Measurements from ENCODE around the gene PKHD1. TPM values are rescaled to one million over a fixed set of nuclear protein-coding genes. Genes with fewer than 3 reads are reported as not detected.
"Not testable (repeated sequence)": the region's sequence is repeated elsewhere in the genome, so short reads cannot be mapped to it uniquely, and the experiment has no call there.

Gene PKHD1
- total and polyA plus RNA-seq, 11 donors: 0.02 to 0.04 TPM; not detected in 9

DNA sequence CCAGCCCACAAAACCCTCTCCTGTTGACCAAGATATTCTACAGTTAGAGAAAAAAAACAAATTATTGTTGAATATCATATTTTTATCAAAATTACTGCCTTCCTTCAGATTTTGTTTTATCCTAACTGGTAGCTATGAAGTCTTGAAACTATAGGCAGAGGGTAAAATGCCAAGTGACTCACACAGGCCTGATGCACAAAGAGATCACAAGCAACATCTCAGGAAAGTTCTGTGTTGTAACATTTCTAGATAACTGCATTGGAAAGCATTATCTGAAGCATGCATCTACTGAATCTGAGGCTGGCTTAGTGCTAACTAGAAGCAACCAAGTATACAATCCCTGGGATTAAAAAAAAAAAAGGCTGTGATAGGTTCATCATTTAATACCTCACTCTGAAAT lies 134.2 kb downstream of the PKHD1 start:
- no peak for DNase-seq
- intact Hi-C loops (cut with DNase I): loop anchor here in 2 of 10 donors (10.0 kb wide), 2 partner anchors 418 to 1128 kb away; no protein-coding TSS in a partner anchor
- peaks cover 0 to 7% (median 0%) of the 10 kb centered on the region in 9 donors for H3K27me3 ChIP-seq
- ATAC-seq: no peak
- H3K36me3 ChIP-seq: no peaks in the 10 kb centered on the region
- TF ChIP-seq, protein P1, sequence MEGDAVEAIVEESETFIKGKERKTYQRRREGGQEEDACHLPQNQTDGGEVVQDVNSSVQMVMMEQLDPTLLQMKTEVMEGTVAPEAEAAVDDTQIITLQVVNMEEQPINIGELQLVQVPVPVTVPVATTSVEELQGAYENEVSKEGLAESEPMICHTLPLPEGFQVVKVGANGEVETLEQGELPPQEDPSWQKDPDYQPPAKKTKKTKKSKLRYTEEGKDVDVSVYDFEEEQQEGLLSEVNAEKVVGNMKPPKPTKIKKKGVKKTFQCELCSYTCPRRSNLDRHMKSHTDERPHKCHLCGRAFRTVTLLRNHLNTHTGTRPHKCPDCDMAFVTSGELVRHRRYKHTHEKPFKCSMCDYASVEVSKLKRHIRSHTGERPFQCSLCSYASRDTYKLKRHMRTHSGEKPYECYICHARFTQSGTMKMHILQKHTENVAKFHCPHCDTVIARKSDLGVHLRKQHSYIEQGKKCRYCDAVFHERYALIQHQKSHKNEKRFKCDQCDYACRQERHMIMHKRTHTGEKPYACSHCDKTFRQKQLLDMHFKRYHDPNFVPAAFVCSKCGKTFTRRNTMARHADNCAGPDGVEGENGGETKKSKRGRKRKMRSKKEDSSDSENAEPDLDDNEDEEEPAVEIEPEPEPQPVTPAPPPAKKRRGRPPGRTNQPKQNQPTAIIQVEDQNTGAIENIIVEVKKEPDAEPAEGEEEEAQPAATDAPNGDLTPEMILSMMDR (IDR thresholded peaks at IDR 0.05): no peak
- no peak for TF ChIP-seq POLR2A (IDR thresholded peaks at IDR 0.05)
- no peaks in the 10 kb centered on the region for H3K4me1 ChIP-seq
- H3K27ac ChIP-seq: no peak overlapping the region
- H3K4me3 ChIP-seq: no peak overlapping the region
- no peaks in the 10 kb centered on the region for H3K9me3 ChIP-seq

GRCh38 chr6:51951924-51952323 lies 135.5 kb downstream of the PKHD1 start:
- TF ChIP-seq, protein P1 (IDR thresholded peaks at IDR 0.05): no peak
- no peak for TF ChIP-seq POLR2A (IDR thresholded peaks at IDR 0.05)
- H3K27ac ChIP-seq: no peak overlapping the region
- H3K9me3 ChIP-seq: no peaks in the 10 kb centered on the region
- DNase-seq (no peak), ATAC-seq (no peak)
- no peaks in the 10 kb centered on the region for H3K4me1 ChIP-seq
- no peak overlapping the region for H3K4me3 ChIP-seq
- peaks cover 0 to 7% (median 0%) of the 10 kb centered on the region in 9 donors for H3K27me3 ChIP-seq
- no peaks in the 10 kb centered on the region for H3K36me3 ChIP-seq
- intact Hi-C loops (cut with DNase I): loop anchor here in 2 of 10 donors (10.0 kb wide), 2 partner anchors 417 to 1127 kb away; no protein-coding TSS in a partner anchor

GRCh38 chr6:51949526-51949925 lies 137.9 kb downstream of the PKHD1 start:
- no peak for ATAC-seq
- H3K4me1 ChIP-seq: no peaks in the 10 kb centered on the region
- WGBS, 4 donors: 69 to 75% (median 71%) methylated on average over 5 of the region's 5 CpGs
- no peaks in the 10 kb centered on the region for H3K36me3 ChIP-seq
- H3K9me3 ChIP-seq: no peaks in the 10 kb centered on the region
- intact Hi-C loops (cut with DNase I): no loop called here
- H3K27me3 ChIP-seq: peaks cover 0 to 7% (median 0%) of the 10 kb centered on the region in 9 donors
- no peak overlapping the region for H3K4me3 ChIP-seq
- TF ChIP-seq POLR2A (IDR thresholded peaks at IDR 0.05): no peak
- TF ChIP-seq, protein P1 (IDR thresholded peaks at IDR 0.05): no peak
- DNase-seq: no peak
- H3K27ac ChIP-seq: no peak overlapping the region

DNA sequence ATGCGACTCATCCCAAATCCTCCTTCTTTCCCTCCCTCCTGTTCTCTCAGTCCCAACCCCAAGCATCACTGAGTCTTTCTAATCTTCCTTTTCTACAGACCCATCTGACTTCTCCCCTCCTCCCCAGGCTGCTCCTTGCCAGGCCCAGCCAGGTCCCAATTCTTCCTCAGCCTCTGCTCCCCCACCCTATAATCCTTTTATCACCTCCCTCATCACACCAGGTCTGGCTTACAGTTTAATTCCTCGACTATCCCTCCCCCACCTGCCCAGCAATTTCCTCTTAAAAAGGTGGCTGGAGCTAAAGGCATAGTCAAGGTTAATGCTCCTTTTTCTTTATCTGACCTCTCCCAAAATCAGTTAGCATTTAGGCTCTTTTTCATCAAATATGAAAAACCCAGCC lies 147.7 kb downstream of the PKHD1 start:
- DNase-seq; ATAC-seq; H3K4me3 ChIP-seq; H3K4me1 ChIP-seq; intact Hi-C loops (cut with DNase I); H3K27me3 ChIP-seq; H3K27ac ChIP-seq; H3K9me3 ChIP-seq; H3K36me3 ChIP-seq: not testable (repeated sequence)
- WGBS, 4 donors: 35 to 42% (median 39%) methylated on average over 2 of the region's 2 CpGs

GRCh38 chr6:51936531-51937290 lies 150.7 kb downstream of the PKHD1 start:
- TF ChIP-seq, protein P1 (IDR thresholded peaks at IDR 0.05): no peak
- TF ChIP-seq POLR2A (IDR thresholded peaks at IDR 0.05): no peak
- ATAC-seq (no peak), DNase-seq (no peak)
- no peaks in the 10 kb centered on the region for H3K36me3 ChIP-seq
- no peaks in the 10 kb centered on the region for H3K9me3 ChIP-seq
- no peaks in the 10 kb centered on the region for H3K27me3 ChIP-seq
- intact Hi-C loops (cut with DNase I): no loop called here
- H3K27ac ChIP-seq: no peak overlapping the region
- no peaks in the 10 kb centered on the region for H3K4me1 ChIP-seq
- no peak overlapping the region for H3K4me3 ChIP-seq
- WGBS, 4 donors: 61 to 69% (median 63%) methylated on average over 4 of the region's 4 CpGs

Data from heart left ventricle (tissue), 16 donors.